Measurements from ENCODE around the gene RTN1. TPM values are rescaled to one million over a fixed set of nuclear protein-coding genes. Genes with fewer than 3 reads are reported as not detected.

RTN1 gene
- polyA plus RNA-seq (1,138 and 1,179 TPM in 2 replicates), polyA minus RNA-seq (469 and 508 TPM in 2 replicates)

- Histone ChIP-seq H3K4me3 (ENCODE audit: low read length) (peak within 1 kb of the TSS; percentile 77), H3K9me3 (ENCODE audit: low read length) (no peaks in the 10 kb centered on the region), H3F3A (ENCODE audit: insufficient read depth, low read length, poor library complexity, severe bottlenecking) (no peaks in the 10 kb centered on the region), H3K27me3 (ENCODE audit: insufficient read depth, low read depth, low read length) (peaks cover 5% of the 10 kb centered on the region), H3K79me2 (replicated peaks; ENCODE audit: insufficient read depth, low read length) (peaks cover 3% of the 10 kb centered on the region), H3K4me2 (ENCODE audit: low read length) (peak within 1 kb of the TSS; percentile 84), H3K27ac (ENCODE audit: low read length) (peak within 1 kb of the TSS; percentile 33), H3K9me2 (ENCODE audit: insufficient read depth, low read length) (no peaks in the 10 kb centered on the region), H4K20me1 (ENCODE audit: insufficient read depth) (no peaks in the 10 kb centered on the region), H3K36me3 (ENCODE audit: insufficient read depth, low read length) (no peaks in the 10 kb centered on the region), H3K9ac (ENCODE audit: low read length) (peak within 1 kb of the TSS; percentile 70), H2AFZ (ENCODE audit: low read depth, low read length) (peak within 1 kb of the TSS; percentile 74)
- TF ChIP-seq REST (IDR thresholded peaks at IDR 0.05; ENCODE audit: borderline replicate concordance) (peak; percentile 48), POLR2AphosphoS5 (IDR thresholded peaks at IDR 0.05) (peak; percentile 65), MXI1 (conservative IDR thresholded peaks at IDR 0.05; ENCODE audit: poor library complexity, severe bottlenecking) (peak; percentile 44), EP300 (conservative IDR thresholded peaks at IDR 0.05; ENCODE audit: poor library complexity, severe bottlenecking) (peak; percentile 50), CTCF (IDR thresholded peaks at IDR 0.05; ENCODE audit: poor library complexity, severe bottlenecking) (peak; percentile 47), RAD21 (conservative IDR thresholded peaks at IDR 0.05) (peak; percentile 13), SMC3 (conservative IDR thresholded peaks at IDR 0.05; ENCODE audit: poor library complexity) (no peak), TAF1 (IDR thresholded peaks at IDR 0.05; ENCODE audit: low read depth) (peak; percentile 61), EZH2 (IDR thresholded peaks at IDR 0.05; ENCODE audit: borderline replicate concordance, insufficient read depth, low read length, poor library complexity, severe bottlenecking) (no peak)
Observed at GRCh38 chr14:59870277-59871165, at the start of gene RTN1. TSS of gene RTN1 (minus strand) at chr14:59870776. CDS start at chr14:59870630, 146 bp downstream.

GRCh38 chr14:59920378-59920683 is 49.8 kb upstream of the RTN1 start:
- H3K79me2 ChIP-seq (replicated peaks; ENCODE audit: insufficient read depth, low read length): peaks cover 13% of the 10 kb centered on the region
- peak overlapping the region; percentile 61 for H3K27ac ChIP-seq (ENCODE audit: low read length)
- peak overlapping the region; percentile 30 for H2AFZ ChIP-seq (ENCODE audit: low read depth, low read length)
- H4K20me1 ChIP-seq (ENCODE audit: insufficient read depth): no peaks in the 10 kb centered on the region
- no peaks in the 10 kb centered on the region for H3K36me3 ChIP-seq (ENCODE audit: insufficient read depth, low read length)
- peak overlapping the region; percentile 84 for H3K4me3 ChIP-seq (ENCODE audit: low read length)
- H3F3A ChIP-seq (ENCODE audit: insufficient read depth, low read length, poor library complexity, severe bottlenecking): no peaks in the 10 kb centered on the region
- no peak for TF ChIP-seq MXI1 (conservative IDR thresholded peaks at IDR 0.05; ENCODE audit: poor library complexity, severe bottlenecking)
- no peak for TF ChIP-seq CTCF (IDR thresholded peaks at IDR 0.05; ENCODE audit: poor library complexity, severe bottlenecking)
- no peak for TF ChIP-seq TAF1 (IDR thresholded peaks at IDR 0.05; ENCODE audit: low read depth)
- TF ChIP-seq EP300 (conservative IDR thresholded peaks at IDR 0.05; ENCODE audit: poor library complexity, severe bottlenecking): no peak
- no peak for TF ChIP-seq RAD21 (conservative IDR thresholded peaks at IDR 0.05)
- TF ChIP-seq POLR2AphosphoS5 (IDR thresholded peaks at IDR 0.05): no peak
- H3K9me2 ChIP-seq (ENCODE audit: insufficient read depth, low read length): no peaks in the 10 kb centered on the region
- no peaks in the 10 kb centered on the region for H3K27me3 ChIP-seq (ENCODE audit: insufficient read depth, low read depth, low read length)
- H3K9ac ChIP-seq (ENCODE audit: low read length): peak overlapping the region; percentile 56
- peak overlapping the region; percentile 45 for H3K4me2 ChIP-seq (ENCODE audit: low read length)
- H3K9me3 ChIP-seq (ENCODE audit: low read length): no peaks in the 10 kb centered on the region

Measured in neural cell (in vitro differentiated cells).